Measurements from ENCODE around the gene FOXO1. TPM values are rescaled to one million over a fixed set of nuclear protein-coding genes. Genes with fewer than 3 reads are reported as not detected.
"Not testable (repeated sequence)": the region's sequence is repeated elsewhere in the genome, so short reads cannot be mapped to it uniquely, and the experiment has no call there.

Gene FOXO1
- total RNA-seq (10 to 100 TPM; 21.0 to 33.6 (median 24.5) TPM), polyA plus RNA-seq (7.1 TPM)
- long read RNA-seq, donor 1, full-length matches to known transcripts, result 86 of 110 reads
- long read RNA-seq, donor 1, partial matches to known transcripts, result 9 of 110 reads
- long read RNA-seq, donor 1, other reads (novel, unspliced or antisense), result 15 of 110 reads
- long read RNA-seq, donor 2, full-length matches to known transcripts, result 26 of 27 reads
- long read RNA-seq, donor 2, partial matches to known transcripts, result 1 of 27 reads
- long read RNA-seq, donor 2, other reads (novel, unspliced or antisense), result 0 of 27 reads
- long read RNA-seq, donor 3, full-length matches to known transcripts, result 12 of 39 reads
- long read RNA-seq, donor 3, partial matches to known transcripts, result 23 of 39 reads
- long read RNA-seq, donor 3, other reads (novel, unspliced or antisense), result 4 of 39 reads
- long read RNA-seq, donor 4, full-length matches to known transcripts, result 20 of 27 reads
- long read RNA-seq, donor 4, partial matches to known transcripts, result 5 of 27 reads
- long read RNA-seq, donor 4, other reads (novel, unspliced or antisense), result 2 of 27 reads

- intact Hi-C loops (cut with DNase I), result loop anchor here in 3 of 4 donors (5.0 to 10.0 kb wide), 6 partner anchors 81 to 261 kb away; no protein-coding TSS in a partner anchor
- peak within 1 kb of the TSS; percentile 97 for H3K27ac ChIP-seq (ENCODE audit: low read length)
- DNase-seq, result peak; percentile 93 to 97 (median 97)
- H3K27me3 ChIP-seq (ENCODE audit: control insufficient read depth, insufficient read depth), result no peaks in the 10 kb centered on the region
- no peaks in the 10 kb centered on the region for H3K4me1 ChIP-seq (ENCODE audit: control insufficient read depth, insufficient read depth, low read length)
- no peaks in the 10 kb centered on the region for H3K9me3 ChIP-seq (ENCODE audit: control insufficient read depth, low read length)
- H3K4me3 ChIP-seq (ENCODE audit: low read length), result peak within 1 kb of the TSS; percentile 57
- ATAC-seq, result peak; percentile 86 to 91
- under 1% methylated on average over 108 of the region's 108 CpGs for WGBS
These were observed at the start of gene FOXO1 for GRCh38 chr13:40666045-40666932. FOXO1 (minus strand) TSS chr13:40666641; CDS start chr13:40666212, 429 bp downstream.

DNA sequence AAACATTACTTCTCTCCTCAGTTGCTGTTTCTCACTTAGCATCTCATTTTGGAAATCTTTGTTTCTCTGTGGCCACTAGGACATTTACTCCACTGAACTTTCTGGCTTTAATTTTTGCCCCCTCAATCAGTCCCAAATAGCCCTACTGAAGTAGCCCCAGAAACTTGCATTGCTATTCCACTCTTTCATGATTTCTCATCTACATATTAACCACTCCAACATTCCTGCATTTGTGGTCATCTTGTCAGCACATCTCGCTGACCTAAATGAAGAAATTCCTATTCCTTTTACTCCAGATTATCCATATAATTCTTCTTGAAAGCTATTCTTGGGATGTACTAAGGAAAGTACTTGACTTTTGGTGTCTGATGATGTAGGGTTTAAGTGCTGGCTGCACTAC is 48.0 kb upstream of the FOXO1 start:
- WGBS, result no CpG with 5 or more reads among the region's 1 CpG
- DNase-seq; intact Hi-C loops (cut with DNase I); H3K9me3 ChIP-seq (ENCODE audit: control insufficient read depth, low read length); ATAC-seq; H3K27me3 ChIP-seq (ENCODE audit: control insufficient read depth, insufficient read depth); H3K4me3 ChIP-seq (ENCODE audit: low read length); H3K4me1 ChIP-seq (ENCODE audit: control insufficient read depth, insufficient read depth, low read length); H3K27ac ChIP-seq (ENCODE audit: low read length): not testable (repeated sequence)

DNA sequence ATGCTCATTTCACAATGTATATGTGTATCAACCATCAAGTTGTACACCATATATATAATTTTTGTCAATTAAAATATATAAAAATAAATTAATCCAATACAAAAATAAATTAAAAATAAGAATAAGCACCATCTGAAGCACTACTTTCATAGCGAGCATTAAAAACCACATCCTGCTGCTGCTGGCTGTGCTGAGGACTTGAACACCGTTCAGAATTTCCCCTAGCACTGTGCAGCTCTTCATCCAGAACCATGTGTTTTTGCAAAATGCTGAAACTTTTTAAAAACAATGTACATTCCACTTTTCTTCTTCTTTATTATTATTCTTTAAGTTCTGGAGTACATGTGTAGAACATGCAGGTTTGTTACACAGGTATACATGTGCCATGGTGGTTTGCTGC is 40.0 kb upstream of the FOXO1 start:
- WGBS, result 90% methylated on average over 2 of the region's 2 CpGs
- no peaks in the 10 kb centered on the region for H3K27me3 ChIP-seq (ENCODE audit: control insufficient read depth, insufficient read depth)
- DNase-seq, result no peak

DNA sequence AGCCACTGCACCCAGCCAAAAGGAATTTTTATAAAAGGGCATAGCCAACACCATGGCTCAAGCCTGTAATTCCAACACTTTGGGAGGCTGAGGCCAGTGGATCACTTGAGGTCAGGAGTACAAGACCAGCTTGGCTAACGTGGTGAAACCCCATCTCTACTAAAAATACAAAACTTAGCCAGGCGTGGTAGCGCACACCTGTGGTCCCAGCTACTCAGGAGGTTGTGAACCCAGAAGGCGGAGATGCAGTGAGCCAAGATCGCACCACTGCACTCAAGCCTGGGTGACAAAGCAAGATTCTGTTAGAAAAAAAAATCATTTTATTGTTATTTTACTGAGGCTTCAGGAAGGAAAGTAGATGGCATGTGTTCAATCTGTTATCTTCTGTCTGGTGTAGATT is 31.3 kb upstream of the FOXO1 start:
- Histone ChIP-seq H3K27ac (ENCODE audit: low read length) (no peak overlapping the region), H3K4me1 (ENCODE audit: control insufficient read depth, insufficient read depth, low read length) (no peaks in the 10 kb centered on the region), H3K4me3 (ENCODE audit: low read length) (no peak overlapping the region), H3K9me3 (ENCODE audit: control insufficient read depth, low read length) (no peaks in the 10 kb centered on the region), H3K27me3 (ENCODE audit: control insufficient read depth, insufficient read depth) (no peaks in the 10 kb centered on the region)
- DNase-seq, result no peak
- no peak for ATAC-seq
- WGBS, result 87% methylated on average over 5 of the region's 5 CpGs
- intact Hi-C loops (cut with DNase I), result no loop called here

More for the DNA sequence above, 40.0 kb upstream of the FOXO1 start:
- Histone ChIP-seq H3K9me3 (ENCODE audit: control insufficient read depth, low read length) (no peaks in the 10 kb centered on the region), H3K27ac (ENCODE audit: low read length) (no peak overlapping the region), H3K4me1 (ENCODE audit: control insufficient read depth, insufficient read depth, low read length) (no peaks in the 10 kb centered on the region), H3K4me3 (ENCODE audit: low read length) (no peak overlapping the region)
- intact Hi-C loops (cut with DNase I), result no loop called here
- no peak for ATAC-seq

DNA sequence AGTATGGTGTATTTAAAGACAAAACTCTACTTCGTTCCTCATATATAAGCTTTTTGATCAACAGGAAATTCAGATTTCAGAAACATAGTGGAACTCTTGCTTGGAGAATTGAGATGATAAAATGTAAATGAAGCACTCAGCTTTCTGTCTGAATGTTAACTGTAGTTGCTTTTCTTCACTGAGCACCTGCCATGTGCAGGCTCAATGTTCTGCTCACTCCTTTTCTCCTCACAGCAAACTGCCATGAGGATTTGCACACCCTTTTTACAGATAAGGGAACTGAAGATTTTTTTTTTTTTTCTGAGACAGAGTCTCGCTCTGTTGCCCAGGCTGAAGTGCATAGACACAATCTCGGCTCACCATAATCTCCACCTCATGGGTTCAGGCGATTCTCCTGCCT is 28.0 kb upstream of the FOXO1 start:
- intact Hi-C loops (cut with DNase I), result no loop called here

GRCh38 chr13:40692946-40693345 is 26.5 kb upstream of the FOXO1 start:
- H3K4me1 ChIP-seq (ENCODE audit: control insufficient read depth, insufficient read depth, low read length), result no peaks in the 10 kb centered on the region
- H3K4me3 ChIP-seq (ENCODE audit: low read length), result no peak overlapping the region
- H3K9me3 ChIP-seq (ENCODE audit: control insufficient read depth, low read length), result no peaks in the 10 kb centered on the region
- H3K27ac ChIP-seq (ENCODE audit: low read length), result no peak overlapping the region
- ATAC-seq (no peak), DNase-seq (no peak)
- 78% methylated on average over 2 of the region's 2 CpGs for WGBS
- intact Hi-C loops (cut with DNase I), result no loop called here
- H3K27me3 ChIP-seq (ENCODE audit: control insufficient read depth, insufficient read depth), result no peaks in the 10 kb centered on the region

More for the DNA sequence above, 28.0 kb upstream of the FOXO1 start:
- Histone ChIP-seq H3K27me3 (ENCODE audit: control insufficient read depth, insufficient read depth) (no peaks in the 10 kb centered on the region), H3K4me3 (ENCODE audit: low read length) (no peak overlapping the region), H3K4me1 (ENCODE audit: control insufficient read depth, insufficient read depth, low read length) (no peaks in the 10 kb centered on the region), H3K27ac (ENCODE audit: low read length) (no peak overlapping the region), H3K9me3 (ENCODE audit: control insufficient read depth, low read length) (no peaks in the 10 kb centered on the region)
- DNase-seq, result no peak
- no peak for ATAC-seq
- 92% methylated on average over 4 of the region's 4 CpGs for WGBS

- H3K9me3 ChIP-seq (ENCODE audit: control insufficient read depth, low read length), result no peaks in the 10 kb centered on the region
- H3K27ac ChIP-seq (ENCODE audit: low read length), result no peak overlapping the region
- intact Hi-C loops (cut with DNase I), result loop anchor here (5.0 to 10.0 kb wide), 6 partner anchors 621 to 1004 kb away; no protein-coding TSS in a partner anchor
- no peak overlapping the region for H3K4me3 ChIP-seq (ENCODE audit: low read length)
- ATAC-seq (no peak), DNase-seq (no peak)
- no peaks in the 10 kb centered on the region for H3K27me3 ChIP-seq (ENCODE audit: control insufficient read depth, insufficient read depth)
- WGBS, result 84% methylated on average over 3 of the region's 3 CpGs
- no peaks in the 10 kb centered on the region for H3K4me1 ChIP-seq (ENCODE audit: control insufficient read depth, insufficient read depth, low read length)
These were observed 22.3 kb upstream of the FOXO1 start for GRCh38 chr13:40688781-40689180.

GRCh38 chr13:40682449-40683240 is 16.2 kb upstream of the FOXO1 start:
- WGBS, result 52% methylated on average over 11 of the region's 11 CpGs
- no peak for ATAC-seq

GRCh38 chr13:40681341-40682146 is 15.1 kb upstream of the FOXO1 start:
- ATAC-seq (peak; percentile 72 to 81), DNase-seq (no peak)
- Histone ChIP-seq H3K4me1 (ENCODE audit: control insufficient read depth, insufficient read depth, low read length) (no peaks in the 10 kb centered on the region), H3K27ac (ENCODE audit: low read length) (peak overlapping the region; percentile 6), H3K4me3 (ENCODE audit: low read length) (no peak overlapping the region), H3K9me3 (ENCODE audit: control insufficient read depth, low read length) (no peaks in the 10 kb centered on the region), H3K27me3 (ENCODE audit: control insufficient read depth, insufficient read depth) (no peaks in the 10 kb centered on the region)
- intact Hi-C loops (cut with DNase I), result loop anchor here (5.0 to 10.0 kb wide), 6 partner anchors 614 to 997 kb away; no protein-coding TSS in a partner anchor
- WGBS, result 40% methylated on average over 7 of the region's 7 CpGs

More at GRCh38 chr13:40682449-40683240, 16.2 kb upstream of the FOXO1 start:
- intact Hi-C loops (cut with DNase I), result loop anchor here (5.0 to 10.0 kb wide), 6 partner anchors 615 to 998 kb away; no protein-coding TSS in a partner anchor
- Histone ChIP-seq H3K9me3 (ENCODE audit: control insufficient read depth, low read length) (no peaks in the 10 kb centered on the region), H3K27ac (ENCODE audit: low read length) (no peak overlapping the region), H3K4me3 (ENCODE audit: low read length) (no peak overlapping the region), H3K27me3 (ENCODE audit: control insufficient read depth, insufficient read depth) (no peaks in the 10 kb centered on the region), H3K4me1 (ENCODE audit: control insufficient read depth, insufficient read depth, low read length) (no peaks in the 10 kb centered on the region)
- no peak for DNase-seq

Measured in right cardiac atrium (tissue), 5 donors.